CD4-positive, alpha-beta T cell treated with Interleukin-15 for 1 hour (primary cell): Measurements from ENCODE around the gene BPIFB4.
"Not testable (repeated sequence)": the region's sequence is repeated elsewhere in the genome, so short reads cannot be mapped to it uniquely, and the experiment has no call there.

Experiments
- DNase-seq: peaks from one replicate; pipeline ENCODE4 v3.0.0-alpha.2; 2020

BPIFB4 gene

GRCh38 chr20:33079259-33079658 lies at the start of gene BPIFB4:
Gene BPIFB4 (plus strand): TSS chr20:33079643. CDS start chr20:33081527, 1,884 bp downstream.
- DNase-seq: no peak

GRCh38 chr20:33030076-33030475 lies 49.4 kb upstream of the BPIFB4 start:
- DNase-seq: no peak

GRCh38 chr20:33030569-33030968 lies 48.9 kb upstream of the BPIFB4 start:
- no peak for DNase-seq

- no peak for DNase-seq
These were observed 47.9 kb upstream of the BPIFB4 start, which contains the start of gene BPIFB6 for GRCh38 chr20:33031531-33031930. Gene BPIFB6 (plus strand): TSS chr20:33031648. CDS start chr20:33031648, 0 bp downstream.

GRCh38 chr20:33032555-33032954 lies 46.9 kb upstream of the BPIFB4 start:
- DNase-seq: no peak

- DNase-seq: no peak
These were observed 46.1 kb upstream of the BPIFB4 start for GRCh38 chr20:33033381-33033780.

DNA sequence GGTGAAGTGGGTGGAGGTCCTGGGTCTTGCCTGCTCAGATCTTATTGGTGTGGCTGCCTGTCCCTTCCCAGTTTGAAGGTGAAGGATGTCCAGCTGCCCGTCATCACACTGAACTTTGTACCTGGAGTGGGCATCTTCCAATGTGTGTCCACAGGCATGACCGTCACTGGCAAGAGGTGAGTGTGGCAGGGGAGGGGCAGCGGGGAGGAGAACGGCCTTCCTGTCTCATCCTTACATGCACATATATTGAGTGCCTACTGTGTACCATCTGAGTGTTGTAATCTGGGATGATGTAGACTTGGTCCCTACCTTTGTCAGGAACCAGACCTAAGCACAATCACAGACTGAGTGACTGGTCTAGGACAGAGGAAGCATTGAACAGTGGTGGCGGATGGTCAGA lies 45.3 kb upstream of the BPIFB4 start:
- DNase-seq: no peak

GRCh38 chr20:33034901-33035492 lies 44.4 kb upstream of the BPIFB4 start:
- no peak for DNase-seq

- no peak for DNase-seq
These were observed 42.0 kb upstream of the BPIFB4 start for GRCh38 chr20:33037456-33037855.

GRCh38 chr20:33038243-33038642 lies 41.2 kb upstream of the BPIFB4 start:
- no peak for DNase-seq

DNA sequence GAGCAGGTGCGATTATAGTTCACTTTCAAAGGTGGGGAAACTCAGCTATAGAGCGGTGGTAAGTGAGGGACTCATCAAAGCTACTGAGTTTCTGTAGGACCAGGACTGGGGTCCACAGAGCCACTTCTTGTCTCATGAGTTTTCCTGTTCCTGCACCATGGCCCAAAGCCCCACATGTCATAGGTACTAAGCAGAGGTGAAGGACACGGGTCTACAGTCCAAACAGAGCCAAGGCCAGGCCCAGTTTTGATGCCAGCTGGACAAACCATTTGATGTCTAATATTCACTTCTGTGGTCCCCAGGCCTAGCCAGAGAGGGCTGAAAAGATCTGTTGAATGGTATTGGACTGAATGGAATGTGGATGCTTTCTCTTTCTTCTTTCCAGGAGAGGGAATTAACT lies 37.0 kb upstream of the BPIFB4 start:
- DNase-seq: no peak

DNA sequence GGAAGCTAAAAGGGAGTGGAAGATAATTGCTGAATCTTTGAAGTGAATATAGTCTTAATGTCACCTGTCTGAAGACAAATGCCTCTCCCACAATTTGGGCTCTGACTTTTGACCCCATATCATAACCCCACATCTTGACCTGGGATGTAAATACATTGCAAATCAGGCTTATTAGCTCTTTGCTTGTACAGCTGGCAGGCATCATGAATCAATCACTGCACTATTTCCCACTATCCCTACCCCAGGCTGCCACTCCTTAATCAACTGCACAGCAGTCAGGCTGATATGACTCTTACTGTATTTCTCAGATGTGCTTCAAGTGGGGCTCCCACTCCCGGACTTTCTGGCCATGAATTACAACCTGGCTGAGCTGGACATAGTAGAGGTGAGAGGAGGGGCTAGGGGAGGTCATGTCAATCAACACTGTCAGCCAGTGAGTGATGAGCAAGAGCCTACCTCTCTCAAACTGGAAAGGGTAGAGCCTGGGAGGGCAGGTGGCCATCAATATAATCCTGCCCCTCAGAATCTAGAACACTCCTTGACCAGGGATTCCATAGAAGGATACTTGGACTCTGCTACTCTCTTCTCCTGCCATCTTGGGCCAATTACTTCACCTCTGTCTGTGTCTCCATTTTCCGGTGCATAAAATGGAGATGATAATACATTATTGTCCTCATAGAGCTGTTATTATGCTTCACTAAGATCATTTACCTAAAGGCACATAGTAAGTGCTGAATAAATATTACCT lies 36.3 kb upstream of the BPIFB4 start:
- no peak for DNase-seq

DNA sequence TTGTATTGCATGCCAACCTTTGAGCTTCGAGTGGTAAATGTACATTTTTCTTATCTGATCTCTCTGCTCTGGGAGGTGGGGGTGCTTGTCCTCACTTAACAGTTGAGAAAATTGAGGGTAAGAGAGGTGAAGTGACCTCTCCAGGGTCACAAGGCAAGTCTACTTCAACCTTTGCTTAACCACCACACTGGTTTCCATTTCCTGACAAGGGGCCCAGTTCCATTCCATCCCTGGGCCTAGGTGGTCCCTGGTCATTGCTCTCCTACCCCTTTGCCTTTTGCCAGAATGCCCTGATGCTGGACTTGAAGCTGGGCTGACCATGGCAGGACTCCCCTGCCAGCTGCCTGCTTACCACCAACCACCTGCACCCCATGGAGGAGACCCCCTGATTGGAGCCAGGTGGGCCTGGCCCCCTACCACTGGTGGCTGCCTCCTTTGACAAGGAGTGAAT lies 35.7 kb upstream of the BPIFB4 start:
- DNase-seq: no peak

DNA sequence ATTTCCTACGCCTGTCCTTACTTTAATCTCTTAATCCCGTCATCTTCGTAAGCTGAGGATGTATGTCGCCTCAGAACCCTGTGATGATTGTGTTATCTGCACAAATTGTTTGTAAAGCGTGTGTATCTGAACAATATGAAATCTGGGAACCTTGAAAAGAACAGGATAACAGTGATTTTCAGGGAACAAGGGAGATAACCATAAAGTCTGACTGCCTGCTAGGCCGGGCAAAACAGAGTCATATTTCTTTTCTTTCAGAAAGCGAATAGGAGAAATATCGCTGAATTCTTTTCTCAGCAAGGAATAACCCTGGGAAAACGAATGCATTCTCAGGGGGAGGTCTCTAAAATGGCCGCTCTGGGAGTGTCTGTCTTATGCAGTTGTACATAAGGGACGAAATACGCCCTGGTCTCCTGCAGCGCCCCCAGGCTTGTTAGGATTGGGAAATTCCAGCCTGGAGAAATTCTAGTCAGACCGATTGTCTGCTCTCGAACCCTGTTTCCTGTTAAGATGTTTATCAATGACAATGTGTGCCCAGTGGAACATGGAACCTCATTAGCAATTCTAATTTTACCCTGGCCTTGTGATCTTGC lies 34.2 kb upstream of the BPIFB4 start:
- not testable (repeated sequence) for DNase-seq

DNA sequence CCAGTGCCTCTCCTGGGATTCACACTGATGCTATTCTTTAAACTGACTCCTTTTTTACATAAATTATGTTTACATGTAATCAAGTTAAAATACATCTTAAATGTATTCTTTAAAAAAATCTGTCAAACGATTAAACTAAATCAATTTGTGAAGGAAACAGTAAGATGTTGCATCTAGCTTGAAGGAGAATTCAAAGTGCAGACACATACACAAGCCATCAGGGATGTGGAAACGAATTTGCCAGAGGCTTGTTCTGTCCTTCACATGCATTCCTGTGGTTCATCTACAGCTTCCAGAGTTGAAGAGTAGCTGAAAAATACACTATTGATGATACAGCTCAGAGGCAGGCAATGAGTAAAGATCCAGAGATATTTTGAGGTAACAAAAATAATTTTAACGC lies 33.0 kb upstream of the BPIFB4 start:
- DNase-seq: no peak

- no peak for DNase-seq
These were observed 28.1 kb upstream of the BPIFB4 start for GRCh38 chr20:33051333-33051732.

DNA sequence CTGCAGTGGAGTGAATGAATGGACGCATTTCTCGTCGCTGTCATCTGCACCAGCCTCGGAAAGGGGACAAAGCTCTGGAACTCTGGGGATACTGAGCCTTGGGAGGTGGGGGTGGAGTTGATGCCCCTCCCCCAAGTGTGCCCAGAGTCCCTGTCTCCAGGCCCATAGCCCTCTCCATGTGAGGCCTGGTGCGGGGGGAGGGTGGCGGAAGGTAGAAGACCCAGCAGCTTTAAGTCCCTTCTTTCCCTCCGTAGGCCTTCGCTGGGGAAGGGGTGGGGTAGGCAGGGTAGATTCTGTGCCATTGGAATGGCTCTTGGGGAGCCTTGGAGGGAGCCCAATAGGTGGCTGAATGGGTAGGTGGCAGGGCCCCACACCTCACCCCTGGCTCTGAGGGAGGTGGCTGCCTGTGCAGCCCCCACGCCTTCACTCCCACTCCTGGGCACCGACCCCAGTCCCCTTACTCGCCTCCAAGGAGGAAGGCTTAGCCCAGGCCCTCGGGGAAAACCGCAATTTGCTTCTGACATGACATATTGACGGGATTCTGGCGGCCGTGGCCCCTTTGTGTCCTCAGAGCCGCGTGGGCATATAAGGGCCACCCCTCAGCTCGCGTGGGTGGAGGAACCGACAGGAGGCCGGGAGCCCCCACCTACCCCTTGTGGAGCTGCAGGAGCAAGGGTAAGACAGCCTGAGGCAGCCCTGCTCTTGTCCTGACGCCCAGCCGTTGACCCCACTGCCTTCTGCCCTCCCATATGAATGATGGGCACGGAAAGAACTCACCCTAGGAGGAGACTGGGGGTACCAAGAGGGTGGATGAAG lies 25.9 kb upstream of the BPIFB4 start, which contains the start of gene BPIFB3:
BPIFB3 (plus strand) TSS at position 613 of the 816 bp plus-strand sequence. CDS start 1,533 bp downstream, outside the sequence.
- no peak for DNase-seq

GRCh38 chr20:33054381-33054780 lies 25.1 kb upstream of the BPIFB4 start:
- no peak for DNase-seq

GRCh38 chr20:33054791-33055190 lies 24.7 kb upstream of the BPIFB4 start:
- no peak for DNase-seq

DNA sequence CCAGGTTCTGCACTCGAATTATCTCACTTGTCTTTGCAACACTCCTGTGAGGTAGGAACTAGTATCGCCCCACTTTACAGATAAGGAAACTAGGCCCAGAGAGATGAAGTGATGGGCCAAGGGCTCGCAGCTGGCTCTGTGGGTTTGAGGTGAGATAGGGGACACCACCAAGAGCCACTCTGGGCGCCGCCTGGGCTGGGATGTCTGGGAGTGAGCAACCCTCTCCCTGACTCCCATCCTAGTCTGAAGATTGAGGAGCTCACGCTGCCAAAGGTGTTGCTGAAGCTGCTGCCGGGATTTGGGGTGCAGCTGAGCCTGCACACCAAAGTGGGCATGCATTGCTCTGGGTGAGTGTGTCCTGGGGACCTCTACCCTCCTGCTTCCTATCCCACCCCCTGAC lies 20.3 kb upstream of the BPIFB4 start:
- no peak for DNase-seq

GRCh38 chr20:33059741-33060390 lies 19.6 kb upstream of the BPIFB4 start:
- no peak for DNase-seq

GRCh38 chr20:33061658-33062028 lies 17.8 kb upstream of the BPIFB4 start:
- no peak for DNase-seq
